GM11168 (cell line): ENCODE measurements around the gene ZNF438.

Source experiments
- in situ Hi-C: fragments of 300-500 bp; cut with MboI; formaldehyde crosslinking; loops from one replicate; pipeline ENCODE4 v1.12.0; 2022; ENCODE audit warnings: low sequenced_read_pairs; ENCODE audit not compliant: unreplicated experiment

ZNF438 gene

DNA sequence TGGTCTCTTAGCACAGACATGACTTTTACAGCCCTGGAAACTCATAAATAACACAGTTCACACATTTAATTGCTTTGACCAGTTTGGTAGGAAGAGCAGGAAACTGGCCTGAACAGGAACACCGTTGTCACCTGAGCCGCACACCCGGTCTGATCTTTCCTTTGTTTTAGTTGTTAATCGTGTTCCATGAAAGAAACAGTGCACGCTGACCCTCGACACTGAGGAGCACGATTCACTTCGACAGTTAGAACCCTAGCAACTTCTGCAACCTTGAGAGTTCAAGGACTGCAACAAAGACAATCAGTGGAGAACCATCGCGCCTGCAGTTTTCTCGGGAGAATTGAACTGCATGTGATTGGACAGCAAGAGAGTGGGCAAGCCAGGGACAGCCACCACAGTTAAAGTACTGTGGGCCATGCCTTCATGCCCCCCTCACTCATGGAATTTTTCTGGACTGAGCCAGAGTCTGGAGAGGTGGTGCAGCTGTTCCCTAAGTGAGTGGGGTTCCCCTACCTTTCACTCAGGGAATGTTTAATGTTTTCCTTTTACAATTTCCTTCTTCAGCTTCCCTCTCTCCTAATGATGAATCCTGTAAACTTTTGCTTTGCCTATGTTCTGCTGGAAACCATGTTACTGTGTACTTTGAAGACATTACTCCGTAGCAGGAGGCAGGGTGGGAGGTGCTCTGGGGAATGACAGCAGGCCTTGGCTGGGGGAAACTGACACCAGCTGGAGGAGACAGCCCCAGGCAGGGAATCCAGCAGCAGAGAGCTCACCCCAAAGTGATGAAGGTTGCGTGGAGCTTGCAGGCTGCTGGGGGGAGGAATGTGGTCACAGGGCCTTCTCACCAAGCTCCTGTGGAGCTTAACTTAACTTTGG lies 198.7 kb downstream of the ZNF438 start:
- in situ Hi-C loops = no loop called here

DNA sequence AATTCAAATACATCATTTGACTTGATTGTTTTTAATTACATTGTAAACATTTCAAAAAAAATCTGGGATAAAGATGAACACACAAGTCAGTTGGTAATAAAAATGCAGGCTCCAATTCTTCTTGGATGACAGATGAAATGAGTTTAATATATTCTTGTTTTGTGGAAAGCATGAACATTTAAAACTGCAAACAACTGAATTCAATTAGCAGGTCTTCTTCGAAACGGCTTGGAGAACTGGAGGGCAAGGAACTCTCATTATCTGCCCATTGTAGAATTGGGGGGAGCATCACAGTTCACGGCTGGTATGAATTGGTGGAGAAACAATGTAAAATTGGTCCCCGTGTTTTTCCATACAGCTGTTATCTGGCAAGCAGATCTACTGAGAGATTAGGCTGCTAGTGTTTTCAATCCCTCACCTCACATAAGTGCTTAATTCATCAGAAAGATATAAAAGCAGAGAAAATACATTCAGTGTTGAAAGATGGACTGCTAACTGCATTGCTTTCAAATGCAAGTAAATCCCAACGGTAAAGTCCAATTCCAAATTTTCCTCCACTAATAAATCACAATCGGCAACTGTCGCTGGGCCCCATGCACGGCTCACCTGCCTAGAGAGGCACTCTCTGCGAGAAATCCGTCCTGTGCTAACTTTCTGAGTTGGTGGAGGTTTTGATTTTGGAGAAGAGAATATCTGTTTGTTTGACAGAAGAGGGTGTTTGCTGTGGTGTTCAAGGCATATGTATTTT lies 199.5 kb downstream of the ZNF438 start:
- in situ Hi-C loops = no loop called here

DNA sequence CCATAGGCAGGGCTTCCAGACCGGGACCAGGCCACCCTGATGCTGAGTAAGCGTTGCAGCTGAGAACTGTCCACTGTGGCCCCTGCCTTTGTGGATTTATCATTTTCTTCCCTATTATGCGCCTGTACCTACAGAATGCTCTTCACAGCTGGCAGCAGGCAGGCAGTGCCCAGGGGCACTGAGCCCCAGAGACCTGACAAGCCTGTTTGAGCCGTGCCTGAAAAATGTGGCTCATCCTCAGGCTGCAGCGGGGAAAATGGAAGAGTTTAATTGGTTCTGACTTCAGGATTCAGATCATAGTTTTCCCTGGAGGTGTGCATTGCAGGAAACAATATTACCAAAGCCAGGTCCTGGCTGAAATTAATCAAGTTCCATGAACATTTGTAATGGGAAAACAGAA lies 200.2 kb downstream of the ZNF438 start:
- in situ Hi-C loops = no loop called here

DNA sequence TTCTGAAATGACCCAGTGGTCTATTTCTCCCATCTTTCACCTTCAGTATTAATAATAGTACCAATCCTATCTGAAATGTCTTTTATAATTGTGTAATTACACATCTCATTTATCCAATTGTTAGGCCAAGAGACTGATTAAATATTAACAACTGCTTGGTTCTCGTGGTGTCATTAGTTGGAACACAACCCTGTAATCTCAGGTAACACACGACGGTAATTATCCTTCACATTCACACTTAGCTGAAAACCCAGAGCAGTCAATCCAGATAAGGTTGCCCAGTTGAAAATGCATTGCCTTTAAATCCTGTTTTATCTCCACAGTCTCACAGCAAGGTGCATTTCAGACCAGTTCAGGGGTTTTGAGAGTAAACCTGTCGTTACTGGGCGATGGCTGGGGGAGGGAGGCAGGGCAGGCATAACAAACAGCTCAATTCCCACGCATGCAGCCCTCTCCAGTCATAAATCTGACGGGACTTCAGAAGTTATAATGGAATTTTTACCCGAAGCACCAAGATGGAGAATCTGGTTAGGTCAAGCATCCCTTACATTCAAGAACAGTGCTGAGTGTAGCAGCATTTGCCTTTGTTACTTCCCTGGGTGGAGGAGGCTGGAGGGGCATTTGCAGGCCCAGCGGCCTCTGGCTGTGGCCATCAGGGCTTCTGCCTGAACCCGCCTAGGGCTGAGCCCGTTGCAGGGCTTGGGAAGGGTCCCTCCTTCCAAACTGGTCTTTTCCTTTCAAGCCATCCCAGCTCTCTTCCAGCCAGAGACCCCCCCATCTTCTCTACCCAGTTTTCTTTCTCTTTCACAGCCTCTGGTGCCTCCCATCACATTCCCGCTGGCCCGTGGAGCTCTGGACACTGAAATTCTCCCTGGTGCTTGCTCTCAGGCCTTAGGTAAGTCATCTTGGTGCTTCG lies 201.1 kb downstream of the ZNF438 start:
- in situ Hi-C loops = no loop called here

DNA sequence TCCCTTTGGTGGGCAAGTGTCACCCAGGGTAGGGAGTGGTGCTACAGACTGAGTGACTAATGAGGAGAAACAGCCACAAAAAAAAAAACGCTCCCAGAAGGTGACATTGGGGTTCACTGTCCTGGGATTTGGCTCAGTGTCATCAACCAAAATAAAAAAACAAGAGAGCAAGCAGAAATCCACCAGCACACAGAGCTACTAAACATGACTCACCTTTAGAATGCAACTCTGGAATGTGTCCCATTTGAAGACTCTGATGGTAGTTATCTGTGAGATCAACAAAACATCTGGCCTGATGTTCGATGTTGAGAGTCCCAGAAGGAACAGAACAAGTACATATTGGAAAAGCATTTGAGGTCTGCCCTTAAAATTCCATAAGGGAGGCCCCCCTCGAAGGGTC lies 201.8 kb downstream of the ZNF438 start:
- in situ Hi-C loops = no loop called here

DNA sequence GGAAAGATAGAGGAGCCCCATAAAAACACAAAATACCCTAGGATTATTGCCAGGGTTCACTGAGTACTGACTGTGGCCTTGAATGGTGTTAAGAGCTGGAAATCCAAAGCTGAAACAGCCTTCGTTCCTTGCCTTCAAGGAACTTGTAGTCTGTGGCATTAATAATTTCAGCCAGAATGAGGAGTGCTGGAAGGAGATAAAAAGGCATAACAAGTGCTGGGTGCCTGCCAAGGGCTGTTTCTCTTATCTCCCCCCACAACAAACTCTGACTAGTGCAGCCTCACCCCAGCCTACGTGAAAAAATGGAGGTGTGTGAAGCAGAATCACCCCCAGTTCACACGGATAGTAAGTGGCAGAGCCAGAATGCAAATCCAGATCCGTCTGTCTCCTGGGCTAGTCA lies 203.0 kb downstream of the ZNF438 start:
- in situ Hi-C loops = no loop called here

DNA sequence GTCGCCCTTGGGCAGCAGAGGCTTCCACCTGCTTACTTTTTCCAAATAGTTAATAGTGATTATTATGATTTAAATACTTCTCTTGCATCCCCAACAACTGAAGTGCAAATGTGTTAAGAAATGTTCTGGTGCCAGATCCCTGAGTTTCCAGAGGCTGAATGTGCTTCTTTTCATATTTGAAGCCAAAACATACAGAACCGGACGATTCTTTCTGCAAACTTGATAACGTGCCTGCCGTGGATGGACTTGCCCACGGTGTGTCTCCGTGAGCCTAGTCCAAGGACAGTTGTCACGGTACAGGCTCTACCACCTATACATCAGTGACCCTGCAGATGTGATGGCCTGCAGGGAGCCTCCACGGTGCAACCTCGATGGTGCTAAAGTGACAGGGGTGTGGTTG lies 203.5 kb downstream of the ZNF438 start:
- in situ Hi-C loops = no loop called here

DNA sequence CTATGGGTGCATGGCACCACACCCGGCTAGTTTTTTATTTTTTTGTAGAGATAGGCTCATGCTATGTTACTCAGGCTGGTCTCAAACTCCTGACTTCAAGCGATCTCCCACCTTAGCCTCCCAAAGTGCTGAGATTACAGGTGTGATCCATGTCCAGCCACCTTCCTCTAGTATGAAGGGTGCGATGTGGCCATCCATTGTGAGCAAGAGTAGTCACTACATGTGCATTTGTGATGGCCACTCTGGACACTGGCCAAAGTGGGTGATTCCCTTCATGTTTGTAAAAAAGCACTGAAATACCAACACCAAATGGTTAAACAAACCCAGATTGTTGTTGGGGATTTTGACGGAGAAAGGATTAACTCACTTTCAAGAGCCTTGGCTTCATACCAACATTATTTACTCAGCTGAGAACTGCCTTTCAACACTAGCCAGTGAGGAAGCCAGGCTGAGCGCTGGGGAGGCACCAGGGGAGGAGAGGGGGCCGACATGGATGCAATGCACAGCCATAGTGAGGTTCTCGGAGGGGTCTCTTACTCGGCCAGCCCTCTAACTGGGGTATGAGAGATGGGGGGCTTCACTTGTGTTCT lies 204.0 kb downstream of the ZNF438 start:
- in situ Hi-C loops = no loop called here

DNA sequence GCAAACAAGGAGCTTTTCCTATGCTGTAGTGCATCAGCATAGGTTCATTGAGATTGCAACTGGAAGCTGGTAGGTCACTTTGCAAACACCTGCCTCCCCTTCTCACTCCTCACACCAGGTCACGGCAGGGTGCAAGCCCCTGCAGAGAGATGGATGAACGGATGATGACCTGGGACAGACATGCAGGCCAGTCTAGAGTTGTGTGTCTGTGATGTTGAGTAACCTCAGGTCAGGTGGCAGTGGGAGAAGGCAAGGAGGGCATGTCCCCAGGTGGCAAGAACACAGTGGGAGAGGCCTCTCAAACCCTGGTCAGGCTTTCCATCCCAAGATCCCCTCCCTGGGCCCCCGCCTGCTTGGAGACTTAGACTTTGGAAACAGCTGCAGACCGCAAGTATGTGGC lies 205.0 kb downstream of the ZNF438 start:
- in situ Hi-C loops = no loop called here

DNA sequence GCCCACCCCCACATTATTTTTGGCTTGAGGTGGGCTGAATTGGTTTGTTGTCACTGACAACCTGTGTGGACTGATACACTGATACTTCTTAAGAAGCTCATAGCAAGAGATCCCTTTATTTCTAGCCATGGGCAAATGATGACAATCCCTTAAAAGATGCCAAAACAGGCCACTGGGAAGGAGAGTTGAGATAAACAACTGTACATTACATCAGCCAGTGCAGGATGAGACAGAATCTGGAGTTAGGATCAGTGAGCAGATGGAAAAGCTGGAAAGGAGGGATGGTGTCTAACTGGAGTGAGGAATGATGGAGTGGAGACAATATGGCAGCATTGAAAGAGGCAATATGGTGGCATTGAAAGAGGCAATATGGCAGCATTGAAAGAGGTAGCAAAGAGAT lies 206.2 kb downstream of the ZNF438 start:
- in situ Hi-C loops = no loop called here

DNA sequence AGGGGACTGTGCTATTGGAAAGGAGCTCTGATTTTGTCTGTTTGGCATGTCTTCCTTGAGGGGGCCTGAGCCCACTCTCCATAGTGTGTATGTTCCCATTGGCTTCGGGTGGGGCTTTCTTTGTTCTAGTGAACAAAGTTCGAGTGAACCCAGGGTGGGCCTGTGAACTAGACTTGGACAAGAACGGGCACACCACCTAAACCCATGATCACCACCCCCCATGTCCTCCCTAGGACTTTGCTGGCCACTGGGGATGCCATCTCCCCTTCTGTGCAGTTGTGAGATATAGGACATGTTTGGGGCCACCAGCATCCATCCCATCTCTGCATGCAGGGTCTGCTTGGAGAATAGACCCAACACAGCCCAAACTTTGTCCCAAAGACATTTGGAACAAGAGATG lies 206.6 kb downstream of the ZNF438 start:
- in situ Hi-C loops = no loop called here

DNA sequence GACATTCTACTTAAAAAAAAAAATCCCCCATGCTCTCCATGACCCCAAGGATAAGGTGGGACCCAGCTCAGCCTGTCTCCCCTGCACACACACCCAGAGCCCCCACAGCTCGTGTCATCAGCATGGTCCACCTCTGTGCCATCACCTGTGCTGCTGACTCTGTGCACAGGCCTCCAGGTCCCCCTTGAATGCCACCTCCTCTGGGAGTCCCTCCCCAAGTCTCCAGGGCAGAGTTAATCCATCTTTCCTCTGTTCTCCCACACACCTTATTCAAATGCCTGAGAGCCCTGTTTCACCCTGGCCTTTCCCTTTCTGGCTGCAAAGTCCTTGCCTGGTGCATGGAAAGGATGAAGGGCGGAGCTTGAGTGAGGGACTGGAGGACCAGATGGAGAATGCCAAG lies 208.0 kb downstream of the ZNF438 start:
- in situ Hi-C loops = no loop called here

DNA sequence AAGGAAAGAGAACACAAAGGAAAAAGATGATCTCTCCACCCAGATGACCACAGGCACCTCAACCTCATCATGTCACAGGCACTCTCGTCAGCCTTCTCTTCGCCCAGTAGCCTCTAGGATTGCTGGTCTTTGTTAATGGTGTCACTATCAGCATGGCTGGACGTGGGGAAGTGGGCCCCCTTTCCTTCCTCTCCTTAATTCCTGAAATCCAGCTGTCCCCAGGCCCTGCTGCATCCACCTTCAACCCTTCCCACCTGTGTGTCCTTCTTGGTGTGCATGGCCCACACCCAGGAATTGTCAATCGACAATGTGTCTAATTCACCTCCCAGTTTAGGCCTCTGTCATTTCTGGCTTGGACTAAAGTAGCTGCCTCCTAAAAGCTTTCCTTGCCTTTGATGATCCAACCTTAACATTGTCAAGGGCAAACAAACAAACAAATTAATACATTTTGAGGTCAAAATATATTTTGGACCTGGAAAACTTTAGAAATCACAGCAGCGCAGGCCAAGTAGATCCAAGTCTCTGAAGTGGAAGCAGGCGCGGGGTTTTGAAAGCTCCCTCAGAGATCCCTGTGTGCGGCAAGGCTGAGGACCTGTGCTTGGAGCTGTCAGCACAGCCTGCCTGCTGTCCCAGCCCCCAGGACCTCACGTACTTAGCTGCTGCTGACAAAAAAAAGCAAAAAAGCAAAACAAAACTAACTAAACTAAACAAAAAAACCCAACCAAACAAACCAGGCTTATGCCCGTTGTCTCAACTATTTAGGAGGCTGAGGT lies 208.8 kb downstream of the ZNF438 start:
- in situ Hi-C loops = no loop called here

DNA sequence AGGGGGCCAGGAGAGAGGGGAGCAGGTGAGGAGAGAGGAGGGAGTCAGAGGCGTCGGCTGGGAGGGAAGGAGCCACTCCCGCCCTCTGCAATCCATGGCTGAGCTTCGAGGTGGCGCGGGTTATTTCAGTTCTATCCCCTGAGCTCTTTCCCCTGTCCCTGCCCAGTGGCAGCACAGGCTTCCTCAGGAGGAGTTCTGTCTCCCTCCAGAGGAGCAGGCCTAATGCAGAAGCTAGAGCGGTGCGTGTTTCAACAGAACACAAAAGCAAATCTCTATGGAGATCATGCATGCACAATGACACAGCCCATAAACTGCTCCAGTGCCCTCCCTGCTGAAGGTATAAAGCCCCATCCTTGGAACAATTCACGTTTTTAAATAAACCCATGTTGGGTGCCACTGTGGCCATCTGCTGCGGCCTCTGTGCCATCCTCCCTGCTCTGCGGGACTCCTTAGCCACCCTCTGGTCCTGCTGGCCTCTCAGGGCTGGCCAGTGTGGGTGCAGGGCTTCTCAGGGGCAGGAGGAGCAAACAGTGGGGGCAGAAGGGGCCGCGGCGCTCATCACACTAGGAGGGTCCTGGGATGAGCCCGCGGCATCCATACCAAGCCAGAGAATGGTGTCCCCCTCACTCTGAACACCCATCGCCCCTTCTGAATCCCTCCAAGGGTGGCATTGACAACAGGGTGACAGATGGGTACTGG lies 209.5 kb downstream of the ZNF438 start:
- in situ Hi-C loops = no loop called here

DNA sequence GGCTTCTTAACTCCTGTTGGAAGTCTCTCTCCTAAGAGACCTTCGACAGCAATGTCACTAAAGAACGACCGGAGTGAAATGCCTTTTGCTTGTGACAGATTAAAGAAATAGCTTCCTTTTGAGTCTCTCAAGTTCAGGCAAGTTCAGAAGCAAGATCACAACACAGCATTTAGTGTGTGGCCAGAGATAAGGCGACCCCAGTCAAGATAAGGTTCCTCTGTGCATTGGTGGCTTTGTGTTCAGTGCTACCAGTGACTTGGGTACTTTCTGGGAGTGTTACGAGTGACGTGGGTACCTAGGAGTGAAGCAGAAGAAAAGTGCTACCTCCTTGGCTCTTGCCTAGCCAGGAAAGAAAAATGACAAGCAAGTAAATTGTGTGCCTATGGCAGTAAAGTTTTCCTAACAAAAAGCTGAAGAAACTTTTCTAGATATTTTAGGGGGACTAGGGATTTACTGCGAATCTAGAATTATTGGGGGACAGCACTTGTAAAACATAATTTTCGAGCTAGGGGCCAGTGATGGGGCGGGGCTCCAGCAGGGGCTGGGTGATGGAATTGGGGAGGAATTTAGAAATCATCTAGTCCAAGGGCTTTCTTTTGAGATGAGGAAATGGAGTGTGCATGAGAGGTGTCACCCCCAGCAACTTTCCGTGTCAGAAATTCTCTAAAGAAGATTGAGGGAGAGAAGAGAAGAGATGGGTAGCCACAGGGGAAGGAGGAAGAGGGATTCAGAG lies 210.2 kb downstream of the ZNF438 start:
- in situ Hi-C loops = no loop called here

DNA sequence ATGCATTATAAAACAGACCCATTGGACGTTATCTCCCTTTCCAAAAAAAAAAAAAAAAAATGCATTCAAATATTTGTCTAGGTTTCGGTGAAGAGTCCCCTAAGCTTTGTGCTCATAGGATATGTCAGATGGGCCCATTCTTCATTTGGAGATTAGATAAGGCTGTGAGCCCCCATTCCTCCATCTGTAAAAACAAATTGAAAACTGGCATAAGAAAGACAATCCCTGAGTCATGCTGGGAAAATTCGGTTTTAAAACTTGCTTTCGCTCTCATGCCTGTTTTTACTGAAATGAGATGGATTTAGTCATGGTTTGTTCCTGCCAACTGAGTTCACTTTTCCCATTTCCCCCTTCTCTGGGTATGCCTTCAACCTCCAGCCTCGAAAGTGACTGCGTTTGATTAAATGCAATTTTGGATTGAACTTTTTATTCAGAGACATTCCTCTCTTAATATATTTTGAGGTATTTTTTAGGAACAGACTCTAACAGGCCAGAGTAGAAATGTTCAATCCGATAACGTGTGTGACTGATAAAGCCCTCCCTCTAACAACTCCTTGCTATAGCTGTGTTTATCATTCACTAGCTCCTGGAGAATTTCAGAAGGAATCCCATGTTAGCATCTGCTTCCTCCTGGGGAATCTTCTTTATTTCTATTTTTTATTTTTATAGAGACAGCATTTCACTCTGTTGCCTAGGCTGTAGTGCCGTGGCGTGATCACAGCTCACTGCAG lies 211.2 kb downstream of the ZNF438 start:
- in situ Hi-C loops = no loop called here

DNA sequence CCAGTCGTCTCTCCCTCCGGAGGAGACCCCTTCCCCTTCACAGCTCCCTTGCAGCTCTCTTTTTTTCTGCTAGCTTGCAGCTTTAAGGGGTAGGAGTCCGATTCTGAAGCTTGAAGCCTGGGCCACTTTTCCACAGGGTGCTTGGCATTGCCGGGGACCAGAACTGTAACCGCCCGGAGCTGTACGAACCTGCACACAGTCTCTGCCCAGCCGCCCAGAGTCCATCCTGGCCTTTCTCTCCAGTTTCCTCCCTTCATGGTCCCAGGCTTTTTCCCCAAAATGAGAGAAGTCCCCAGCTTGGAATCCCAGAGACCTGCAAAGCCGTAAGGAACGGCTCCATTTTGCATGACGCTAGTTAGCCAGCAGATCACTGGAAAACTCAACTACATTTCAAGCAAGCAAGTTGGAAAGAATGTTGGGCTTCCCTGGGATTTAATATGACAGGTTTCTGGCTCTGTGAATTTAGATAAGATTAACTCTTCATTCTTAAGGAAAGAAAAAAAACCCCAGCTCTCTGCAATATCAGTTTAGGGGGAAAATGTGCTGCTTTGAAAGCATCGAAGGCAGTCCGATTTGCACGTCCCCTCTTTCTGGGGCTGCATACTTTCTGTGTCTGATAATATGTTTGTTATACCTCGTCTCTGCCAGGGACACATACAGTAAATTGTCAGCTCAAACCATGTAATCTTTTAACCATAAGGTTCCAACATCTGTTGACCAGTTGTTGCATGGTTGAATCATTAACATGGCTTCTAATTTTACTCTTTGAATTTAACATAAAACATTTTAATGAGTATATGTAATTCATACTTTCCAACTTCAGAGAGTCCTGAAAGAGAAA lies 212.1 kb downstream of the ZNF438 start:
- in situ Hi-C loops = no loop called here
